ENCODE data around the gene SFTA2. TPM values are rescaled to one million over a fixed set of nuclear protein-coding genes. Genes with fewer than 3 reads are reported as not detected.

Gene SFTA2
- polyA plus RNA-seq, 1 of the 3 experiments (the other 2 are of a cell fraction), result not detected

- POLR2A ChIA-PET, result no interaction called here
- H3K4me3 ChIP-seq (ENCODE audit: low read depth in 2 of 2, low read length in 1 of 2), result no peak overlapping the region
- peaks cover 6% of the 10 kb centered on the region; the same call in 1 of the 2 replicates for H3K27me3 ChIP-seq (ENCODE audit: insufficient read depth)
- H4K20me1 ChIP-seq (ENCODE audit: insufficient read depth), result no peaks in the 10 kb centered on the region
- no peaks in the 10 kb centered on the region for H3K9me3 ChIP-seq
- no peaks in the 10 kb centered on the region; a peak in 1 of 4 replicates for H3K4me1 ChIP-seq (ENCODE audit: control insufficient read depth in 1 of 2, insufficient read depth in 2 of 2, low read depth in 1 of 2, low read length in 1 of 2)
- no peak overlapping the region for H3K9ac ChIP-seq
- H2AFZ ChIP-seq (ENCODE audit: low read depth), result 0 out of 2 replicates have a peak overlapping the region, but pooled peaks have one; percentile 41
- WGBS (ENCODE audit: low lambda C conversion rate), result 38% methylated on average over 9 of the region's 9 CpGs
- DNase-seq, result no peak
- no peaks in the 10 kb centered on the region for H3F3A ChIP-seq (replicated peaks; ENCODE audit: insufficient read depth)
- no peaks in the 10 kb centered on the region for H3K79me2 ChIP-seq (ENCODE audit: insufficient read depth)
- no peak overlapping the region for H3K27ac ChIP-seq (ENCODE audit: low read depth in 2 of 2, low read length in 1 of 2)
- H3K4me2 ChIP-seq, result no peak overlapping the region
- CTCF ChIA-PET, result interaction anchor here (1.1 to 1.6 kb wide), 2 partner anchors 18 to 48 kb away, joined by 3 to 4 read pairs; partner anchors contain the start of gene VARS2
- TF ChIP-seq MAX (IDR thresholded peaks at IDR 0.05; ENCODE audit: low read depth) (no peak), SIN3A (IDR thresholded peaks at IDR 0.05; ENCODE audit: borderline replicate concordance, low read depth, low read length) (no peak), RAD21 (IDR thresholded peaks at IDR 0.05; ENCODE audit: low read length) (no peak)
- no peaks in the 10 kb centered on the region for H3K9me2 ChIP-seq
- H3K36me3 ChIP-seq (replicated peaks in 1 of 2; ENCODE audit: control insufficient read depth in 1 of 2, insufficient read depth in 2 of 2, low read length in 1 of 2), result no peaks in the 10 kb centered on the region
These were observed 29.1 kb upstream of the SFTA2 start for GRCh38 chr6:30960907-30961673.

DNA sequence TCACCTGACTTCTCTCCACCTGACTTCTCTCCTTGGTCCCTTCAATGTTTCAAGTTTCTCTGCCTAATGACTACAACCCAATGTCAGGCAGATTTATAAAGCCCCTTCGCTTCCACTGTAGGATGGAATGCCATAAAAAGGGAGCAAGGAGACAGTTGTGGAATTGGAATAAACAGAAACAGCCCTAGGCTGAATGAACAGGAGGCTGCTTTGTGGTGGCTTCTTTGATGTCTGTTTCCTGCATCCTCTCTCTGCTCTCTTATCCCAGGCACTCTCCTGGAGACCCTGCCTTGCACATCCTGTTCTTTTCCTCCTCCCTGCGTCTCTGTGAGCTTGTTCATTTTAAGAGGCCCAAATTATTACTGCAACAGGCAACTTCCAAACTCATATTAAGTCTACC, 25.7 kb upstream of the SFTA2 start:
- ChIA-PET POLR2A (no interaction called here), CTCF (interaction anchor here (0.9 kb wide), 1 partner anchor 11 kb away, joined by 3 read pairs; no protein-coding TSS in a partner anchor)
- Histone ChIP-seq H3K4me3 (ENCODE audit: low read depth in 2 of 2, low read length in 1 of 2) (no peak overlapping the region), H3K4me1 (ENCODE audit: control insufficient read depth in 1 of 2, insufficient read depth in 2 of 2, low read depth in 1 of 2, low read length in 1 of 2) (peaks cover 4 to 8% of the 10 kb centered on the region in 2 experiments; a peak in 2 of 4 replicates), H3K79me2 (ENCODE audit: insufficient read depth) (no peaks in the 10 kb centered on the region), H3F3A (replicated peaks; ENCODE audit: insufficient read depth) (no peaks in the 10 kb centered on the region), H3K9me2 (no peaks in the 10 kb centered on the region), H4K20me1 (ENCODE audit: insufficient read depth) (no peaks in the 10 kb centered on the region), H3K36me3 (replicated peaks in 1 of 2; ENCODE audit: control insufficient read depth in 1 of 2, insufficient read depth in 2 of 2, low read length in 1 of 2) (no peaks in the 10 kb centered on the region), H3K9me3 (no peaks in the 10 kb centered on the region), H2AFZ (ENCODE audit: low read depth) (no peak overlapping the region), H3K27ac (ENCODE audit: low read depth in 2 of 2, low read length in 1 of 2) (no peak overlapping the region), H3K4me2 (no peak overlapping the region), H3K9ac (no peak overlapping the region), H3K27me3 (ENCODE audit: insufficient read depth) (peaks cover 7% of the 10 kb centered on the region; the same call in 1 of the 2 replicates)
- DNase-seq, result no peak
- TF ChIP-seq GABPA (IDR thresholded peaks at IDR 0.05; ENCODE audit: low read depth) (no peak), SIN3A (IDR thresholded peaks at IDR 0.05; ENCODE audit: borderline replicate concordance, low read depth, low read length) (no peak), RCOR1 (IDR thresholded peaks at IDR 0.05; ENCODE audit: low read length) (no peak), NFIC (IDR thresholded peaks at IDR 0.05; ENCODE audit: borderline replicate concordance) (no peak), GATA2 (CRISPR knock-in tag; IDR thresholded peaks at IDR 0.05) (no peak)
- TF ChIP-seq, protein P1, sequence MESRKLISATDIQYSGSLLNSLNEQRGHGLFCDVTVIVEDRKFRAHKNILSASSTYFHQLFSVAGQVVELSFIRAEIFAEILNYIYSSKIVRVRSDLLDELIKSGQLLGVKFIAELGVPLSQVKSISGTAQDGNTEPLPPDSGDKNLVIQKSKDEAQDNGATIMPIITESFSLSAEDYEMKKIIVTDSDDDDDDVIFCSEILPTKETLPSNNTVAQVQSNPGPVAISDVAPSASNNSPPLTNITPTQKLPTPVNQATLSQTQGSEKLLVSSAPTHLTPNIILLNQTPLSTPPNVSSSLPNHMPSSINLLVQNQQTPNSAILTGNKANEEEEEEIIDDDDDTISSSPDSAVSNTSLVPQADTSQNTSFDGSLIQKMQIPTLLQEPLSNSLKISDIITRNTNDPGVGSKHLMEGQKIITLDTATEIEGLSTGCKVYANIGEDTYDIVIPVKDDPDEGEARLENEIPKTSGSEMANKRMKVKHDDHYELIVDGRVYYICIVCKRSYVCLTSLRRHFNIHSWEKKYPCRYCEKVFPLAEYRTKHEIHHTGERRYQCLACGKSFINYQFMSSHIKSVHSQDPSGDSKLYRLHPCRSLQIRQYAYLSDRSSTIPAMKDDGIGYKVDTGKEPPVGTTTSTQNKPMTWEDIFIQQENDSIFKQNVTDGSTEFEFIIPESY (IDR thresholded peaks at IDR 0.05; ENCODE audit: borderline replicate concordance, low read depth), result no peak
- 75% methylated on average over 2 of the region's 2 CpGs for WGBS (ENCODE audit: low lambda C conversion rate)
